D721Med (cell line): ENCODE data around the gene CDH23.

ENCODE experiments used
- DNase-seq: peaks from one replicate; pipeline ENCODE4 v3.0.0; 2011; ENCODE audit warnings: low spot score; ENCODE audit not compliant: insufficient read length
- FAIRE-seq: peaks from 2 replicates; lab custom pipeline; 2011; peaks lifted over from hg19 to GRCh38; lab: Jason Lieb, UNC
- TF ChIP-seq, protein P1 (sequence below): IDR thresholded peaks from 2 replicates; pipeline ENCODE4 v1.5.1; 2012; ENCODE audit warnings: mild to moderate bottlenecking, control low read depth; ENCODE audit not compliant: insufficient read depth; ENCODE audit errors: missing control alignments

Gene CDH23

GRCh38 chr10:71643904-71644303 is 247.2 kb downstream of the CDH23 start:
- TF ChIP-seq, protein P1, sequence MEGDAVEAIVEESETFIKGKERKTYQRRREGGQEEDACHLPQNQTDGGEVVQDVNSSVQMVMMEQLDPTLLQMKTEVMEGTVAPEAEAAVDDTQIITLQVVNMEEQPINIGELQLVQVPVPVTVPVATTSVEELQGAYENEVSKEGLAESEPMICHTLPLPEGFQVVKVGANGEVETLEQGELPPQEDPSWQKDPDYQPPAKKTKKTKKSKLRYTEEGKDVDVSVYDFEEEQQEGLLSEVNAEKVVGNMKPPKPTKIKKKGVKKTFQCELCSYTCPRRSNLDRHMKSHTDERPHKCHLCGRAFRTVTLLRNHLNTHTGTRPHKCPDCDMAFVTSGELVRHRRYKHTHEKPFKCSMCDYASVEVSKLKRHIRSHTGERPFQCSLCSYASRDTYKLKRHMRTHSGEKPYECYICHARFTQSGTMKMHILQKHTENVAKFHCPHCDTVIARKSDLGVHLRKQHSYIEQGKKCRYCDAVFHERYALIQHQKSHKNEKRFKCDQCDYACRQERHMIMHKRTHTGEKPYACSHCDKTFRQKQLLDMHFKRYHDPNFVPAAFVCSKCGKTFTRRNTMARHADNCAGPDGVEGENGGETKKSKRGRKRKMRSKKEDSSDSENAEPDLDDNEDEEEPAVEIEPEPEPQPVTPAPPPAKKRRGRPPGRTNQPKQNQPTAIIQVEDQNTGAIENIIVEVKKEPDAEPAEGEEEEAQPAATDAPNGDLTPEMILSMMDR, result no peak
- no peak for DNase-seq
- no peak for FAIRE-seq

GRCh38 chr10:71644307-71645180 is 247.8 kb downstream of the CDH23 start:
- no peak for FAIRE-seq

GRCh38 chr10:71645185-71645584 is 248.5 kb downstream of the CDH23 start:
- DNase-seq (no peak), FAIRE-seq (no peak)
- TF ChIP-seq, protein P1, result no peak

More at GRCh38 chr10:71644307-71645180, 247.8 kb downstream of the CDH23 start:
- TF ChIP-seq, protein P1, result no peak
- DNase-seq, result no peak

DNA sequence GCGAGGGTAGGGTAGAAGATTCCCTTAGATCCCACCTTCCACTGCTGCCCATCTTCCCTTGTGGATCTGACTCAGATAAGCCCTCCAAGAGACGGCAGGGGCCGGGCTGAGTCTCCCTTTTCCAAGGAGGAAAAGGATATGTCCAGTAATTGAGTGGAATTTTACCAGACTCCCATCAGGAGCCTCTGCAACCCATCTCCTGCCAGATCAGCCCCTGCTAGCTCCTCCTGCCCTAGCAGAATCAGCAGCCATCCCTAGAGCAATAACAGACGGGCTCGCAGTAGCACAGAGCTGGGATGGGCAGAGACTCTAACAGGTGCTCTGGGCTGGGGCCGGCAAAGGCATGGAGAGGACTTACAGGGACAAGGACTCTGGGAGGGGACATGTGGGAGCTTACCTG is 249.3 kb downstream of the CDH23 start:
- TF ChIP-seq, protein P1, result no peak
- DNase-seq, result no peak
- FAIRE-seq, result no peak

GRCh38 chr10:71646592-71647292 is 250.0 kb downstream of the CDH23 start:
- FAIRE-seq (no peak), DNase-seq (no peak)
- TF ChIP-seq, protein P1, result no peak

- TF ChIP-seq, protein P1, result peak; percentile 35
- FAIRE-seq, result no peak
- no peak for DNase-seq
Observed at GRCh38 chr10:71647526-71648253, 251.0 kb downstream of the CDH23 start.
